A549 treated with RU486 at 1 μM for 4 hours (cell line): ENCODE data around the gene GPT2. TPM values are rescaled to one million over a fixed set of nuclear protein-coding genes. Genes with fewer than 3 reads are reported as not detected.

ENCODE experiments used
- total RNA-seq: library from RNA; stranded (reverse); fragments of 200-300 nt; extraction: Qiagen RNA extraction; gene quantifications from 5 replicates; pipeline ENCODE4 v1.2.3, GENCODE V29; 2022; ENCODE audit warnings: low read depth

GPT2 gene, protein sequence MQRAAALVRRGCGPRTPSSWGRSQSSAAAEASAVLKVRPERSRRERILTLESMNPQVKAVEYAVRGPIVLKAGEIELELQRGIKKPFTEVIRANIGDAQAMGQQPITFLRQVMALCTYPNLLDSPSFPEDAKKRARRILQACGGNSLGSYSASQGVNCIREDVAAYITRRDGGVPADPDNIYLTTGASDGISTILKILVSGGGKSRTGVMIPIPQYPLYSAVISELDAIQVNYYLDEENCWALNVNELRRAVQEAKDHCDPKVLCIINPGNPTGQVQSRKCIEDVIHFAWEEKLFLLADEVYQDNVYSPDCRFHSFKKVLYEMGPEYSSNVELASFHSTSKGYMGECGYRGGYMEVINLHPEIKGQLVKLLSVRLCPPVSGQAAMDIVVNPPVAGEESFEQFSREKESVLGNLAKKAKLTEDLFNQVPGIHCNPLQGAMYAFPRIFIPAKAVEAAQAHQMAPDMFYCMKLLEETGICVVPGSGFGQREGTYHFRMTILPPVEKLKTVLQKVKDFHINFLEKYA
- total RNA-seq, result 10.1 to 15.4 TPM (median 13.7 TPM) in 5 replicates

DNA sequence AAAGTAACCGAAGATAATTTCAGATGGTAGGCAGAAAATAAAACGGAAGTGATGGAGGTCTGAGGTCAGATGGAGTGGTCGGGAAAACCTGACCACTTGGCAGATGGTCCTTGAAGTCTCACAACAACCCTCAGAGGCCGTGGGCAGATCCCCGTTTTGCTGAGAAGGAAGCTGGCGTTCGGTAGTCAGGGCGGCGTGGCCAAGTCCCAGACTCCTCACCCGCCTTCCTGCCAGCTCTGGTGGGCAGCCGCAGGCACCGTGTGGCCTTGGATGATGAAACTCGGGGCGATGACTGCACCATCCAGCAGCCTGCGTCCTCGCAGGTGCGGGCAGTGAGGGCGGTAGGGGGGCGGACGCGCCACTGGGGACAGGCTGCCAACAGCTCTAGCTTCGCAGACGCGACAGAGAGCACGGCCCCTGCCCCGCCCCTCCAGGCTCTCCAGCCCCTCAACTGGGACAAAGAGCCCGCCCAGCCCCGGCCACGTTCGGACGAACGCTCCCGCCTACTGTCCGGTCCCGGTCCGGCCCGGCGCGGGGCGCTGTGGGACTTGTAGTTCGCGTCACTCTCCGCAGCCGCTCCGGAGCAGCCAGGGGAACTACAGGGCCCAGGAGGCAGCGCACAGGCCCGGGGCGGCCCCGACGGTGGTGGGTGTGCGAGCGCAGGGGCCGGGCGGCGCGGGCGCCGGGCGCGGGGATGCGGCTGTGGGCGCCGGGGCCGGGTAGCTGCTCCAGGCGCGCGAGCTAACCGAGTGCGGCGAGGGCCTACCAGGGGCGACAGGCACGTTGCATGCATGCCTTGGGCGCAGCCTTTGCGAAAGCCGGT lies at the start of gene GPT2:
TSS of gene GPT2 (plus strand) at position 673 of the 823 bp plus-strand sequence. CDS start 354 bp downstream, outside the sequence.

GRCh38 chr16:46973207-46973995 lies 89.2 kb downstream of the GPT2 start, which contains the start of gene DNAJA2:
TSS of gene DNAJA2 (minus strand) at chr16:46973674. CDS start at chr16:46973572, 102 bp downstream.

Other genes starting within 250 kb of the GPT2 start
- gene VPS35, start 195.2 kb upstream of the GPT2 start, total RNA-seq, result 70.3 to 79.8 TPM (median 73.1 TPM) in 5 replicates
- 44.7 to 53.3 TPM (median 46.6 TPM) in 5 replicates for gene ORC6, start 194.7 kb upstream of the GPT2 start, total RNA-seq
- 0.07 to 0.10 TPM (median 0.09 TPM) in 3 of 5 replicates, not detected in the others for gene MYLK3, start 136.0 kb upstream of the GPT2 start, total RNA-seq
- gene C16orf87, start 53.2 kb upstream of the GPT2 start, total RNA-seq, result 5.6 to 8.7 TPM (median 7.1 TPM) in 5 replicates
- 71.4 to 83.1 TPM (median 78.1 TPM) in 5 replicates for gene DNAJA2, start 89.3 kb downstream of the GPT2 start, total RNA-seq